ENCODE measurements around the gene XXYLT1.

XXYLT1 gene

GRCh38 chr3:195135917-195136316 is 135.0 kb downstream of the XXYLT1 start:
- DNase-seq (ENCODE audit: low read depth in 3 of 3, low spot score in 1 of 3): no peak

- no peak for DNase-seq (ENCODE audit: low read depth in 3 of 3, low spot score in 1 of 3)
Observed at GRCh38 chr3:195134431-195134830, 136.5 kb downstream of the XXYLT1 start.

- peak in 1 of 3 donors; percentile 22 for DNase-seq (ENCODE audit: low read depth in 3 of 3, low spot score in 1 of 3)
Observed at GRCh38 chr3:195133462-195133861, 137.5 kb downstream of the XXYLT1 start.

GRCh38 chr3:195133013-195133412 is 137.9 kb downstream of the XXYLT1 start:
- no peak for DNase-seq (ENCODE audit: low read depth in 3 of 3, low spot score in 1 of 3)

GRCh38 chr3:195131176-195131575 is 139.8 kb downstream of the XXYLT1 start:
- DNase-seq (ENCODE audit: low read depth in 3 of 3, low spot score in 1 of 3): no peak

- DNase-seq (ENCODE audit: low read depth in 3 of 3, low spot score in 1 of 3): no peak
Observed at GRCh38 chr3:195129644-195130492, 141.1 kb downstream of the XXYLT1 start.

GRCh38 chr3:195129072-195129643 is 141.8 kb downstream of the XXYLT1 start:
- DNase-seq (ENCODE audit: low read depth in 3 of 3, low spot score in 1 of 3): no peak

GRCh38 chr3:195128255-195129071 is 142.5 kb downstream of the XXYLT1 start:
- no peak for DNase-seq (ENCODE audit: low read depth in 3 of 3, low spot score in 1 of 3)

GRCh38 chr3:195126056-195126605 is 144.8 kb downstream of the XXYLT1 start:
- DNase-seq (ENCODE audit: low read depth in 3 of 3, low spot score in 1 of 3): no peak

- no peak for DNase-seq (ENCODE audit: low read depth in 3 of 3, low spot score in 1 of 3)
Observed at GRCh38 chr3:195125646-195126045, 145.3 kb downstream of the XXYLT1 start.

- DNase-seq (ENCODE audit: low read depth in 3 of 3, low spot score in 1 of 3): no peak
Observed at GRCh38 chr3:195124378-195124992, 146.5 kb downstream of the XXYLT1 start.

GRCh38 chr3:195123281-195123691 is 147.7 kb downstream of the XXYLT1 start:
- DNase-seq (ENCODE audit: low read depth in 3 of 3, low spot score in 1 of 3): no peak

- no peak for DNase-seq (ENCODE audit: low read depth in 3 of 3, low spot score in 1 of 3)
Observed at GRCh38 chr3:195122261-195122660, 148.7 kb downstream of the XXYLT1 start.

GRCh38 chr3:195120267-195120601 is 150.7 kb downstream of the XXYLT1 start:
- no peak for DNase-seq (ENCODE audit: low read depth in 3 of 3, low spot score in 1 of 3)

GRCh38 chr3:195119461-195120266 is 151.3 kb downstream of the XXYLT1 start:
- DNase-seq (ENCODE audit: low read depth in 3 of 3, low spot score in 1 of 3): no peak

GRCh38 chr3:195118671-195119070 is 152.3 kb downstream of the XXYLT1 start:
- no peak for DNase-seq (ENCODE audit: low read depth in 3 of 3, low spot score in 1 of 3)

GRCh38 chr3:195117978-195118581 is 152.9 kb downstream of the XXYLT1 start:
- DNase-seq (ENCODE audit: low read depth in 3 of 3, low spot score in 1 of 3): no peak

GRCh38 chr3:195116407-195117185 is 154.4 kb downstream of the XXYLT1 start:
- DNase-seq (ENCODE audit: low read depth in 3 of 3, low spot score in 1 of 3): no peak
